Activated CD8-positive, alpha-beta memory T cell treated with anti-CD3 and anti-CD28 coated beads, Interleukin-2, amount 50 U/mL, for 1 hour (primary cell): ENCODE results near the gene ARHGDIG.
"Not testable (repeated sequence)": the region's sequence is repeated elsewhere in the genome, so short reads cannot be mapped to it uniquely, and the experiment has no call there.

Experiments used
- DNase-seq: peaks from one replicate; pipeline ENCODE4 v3.0.0-alpha.2; 2020; ENCODE audit errors: extremely low read depth

ARHGDIG gene

GRCh38 chr16:280552-280951, at the start of gene ARHGDIG:
Gene ARHGDIG, plus strand, starts transcription at chr16:280591. Its CDS starts 90 bp downstream, at chr16:280681.
- no peak for DNase-seq

DNA sequence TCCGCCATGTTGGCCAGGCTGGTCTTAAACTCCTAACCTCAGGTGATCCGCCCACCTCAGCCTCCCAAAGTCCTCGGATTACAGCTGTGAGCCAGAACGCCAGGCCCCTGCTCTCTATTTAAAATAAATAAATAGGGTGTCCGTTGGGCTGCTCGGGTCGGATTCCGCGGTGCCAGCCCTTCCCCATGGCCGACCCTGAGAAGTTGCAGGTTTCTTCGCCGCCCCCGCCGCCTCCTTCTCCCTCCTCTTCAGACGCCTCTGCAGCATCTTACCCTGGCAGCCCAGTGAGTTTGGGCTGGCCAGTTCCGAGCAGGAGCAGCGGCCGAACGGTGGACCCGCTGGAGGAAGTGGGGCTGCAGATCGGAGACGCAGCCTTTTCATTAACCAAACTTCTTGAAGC, 49.4 kb upstream of the ARHGDIG start:
- no peak for DNase-seq

GRCh38 chr16:234468-235305, 45.7 kb upstream of the ARHGDIG start, which contains the start of gene FAM234A:
Gene FAM234A, plus strand, starts transcription at chr16:234821. Its CDS starts 19,593 bp downstream, at chr16:254414.
- DNase-seq = peak; percentile 89

- no peak for DNase-seq
These were observed 40.5 kb upstream of the ARHGDIG start for GRCh38 chr16:239948-240277.

DNA sequence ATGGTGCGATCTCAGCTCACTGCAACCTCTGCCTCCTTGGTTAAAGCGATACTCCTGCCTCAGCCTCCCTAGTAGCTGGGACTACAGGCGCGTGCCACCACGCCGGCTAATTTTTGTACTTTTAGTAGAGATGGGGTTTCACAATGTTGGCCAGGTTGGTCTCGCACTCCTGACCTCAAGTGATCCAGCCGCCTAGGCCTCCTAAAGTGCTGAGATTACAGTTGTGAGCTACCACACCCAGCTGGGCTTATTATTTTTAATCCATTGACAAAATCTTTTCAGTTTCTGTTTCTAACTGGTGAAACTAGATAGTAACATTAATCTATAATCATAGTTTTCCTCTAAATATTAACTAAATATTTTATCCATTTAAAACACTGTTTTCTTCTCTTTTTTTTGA, 39.8 kb upstream of the ARHGDIG start:
- no peak for DNase-seq

DNA sequence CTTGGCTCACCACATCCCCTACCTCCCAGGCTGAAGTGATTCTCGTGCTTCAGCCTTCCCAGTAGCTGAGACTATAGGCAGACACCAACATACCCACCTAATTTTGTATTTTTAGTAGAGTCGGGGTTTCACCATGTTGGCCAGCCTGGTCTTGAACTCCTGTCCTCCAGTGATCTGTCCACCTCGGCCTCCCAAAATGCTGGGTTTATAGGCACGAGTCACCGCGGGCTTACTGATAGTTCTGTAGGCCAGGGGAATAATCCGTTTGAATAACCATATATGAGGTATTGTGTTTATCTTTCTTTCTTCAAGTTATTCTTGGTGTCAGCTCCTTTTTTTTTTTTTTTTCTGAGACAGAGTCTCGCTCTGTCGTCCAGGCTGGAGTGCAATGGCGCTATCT, 38.1 kb upstream of the ARHGDIG start:
- no peak for DNase-seq

DNA sequence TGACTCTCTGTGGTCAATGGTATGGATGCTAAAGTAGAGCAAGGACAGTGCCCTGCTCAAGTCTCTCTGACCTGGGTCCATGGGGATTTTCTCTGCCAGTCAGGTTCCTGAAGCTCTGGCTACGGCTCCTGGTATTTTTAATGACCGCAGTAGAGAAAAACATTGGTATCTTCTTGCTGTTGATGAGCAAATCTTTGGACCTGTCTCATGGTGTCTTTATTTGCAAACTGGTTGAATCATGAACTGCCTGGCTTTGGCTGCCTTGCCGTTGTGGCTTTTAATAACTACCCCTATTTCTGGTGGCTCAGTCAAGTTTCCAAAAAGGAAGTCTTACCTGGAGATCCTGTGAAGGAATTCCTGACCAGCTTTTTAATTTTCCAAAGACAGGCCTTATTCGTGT, 37.0 kb upstream of the ARHGDIG start:
- DNase-seq = no peak

DNA sequence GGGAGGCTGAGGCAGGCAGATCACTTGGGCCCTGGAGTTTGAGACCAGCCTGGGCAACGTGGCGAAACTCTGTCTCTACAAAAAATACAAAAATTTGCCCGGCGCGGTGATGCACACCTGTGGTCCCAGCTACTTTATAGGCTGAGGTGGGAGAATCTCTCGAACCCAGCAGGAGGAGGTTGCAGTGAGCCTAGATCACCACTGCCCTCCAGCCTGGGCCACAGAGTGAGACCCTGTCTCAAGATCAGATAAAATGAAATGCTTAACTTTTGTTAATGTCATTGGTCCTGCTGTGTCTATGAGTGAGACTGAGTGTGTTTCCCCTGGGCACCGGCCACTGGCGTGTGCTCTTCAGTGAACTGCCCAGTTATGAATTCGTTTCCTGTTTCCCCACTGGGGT, 35.3 kb upstream of the ARHGDIG start:
- DNase-seq = no peak

- no peak for DNase-seq
These were observed 33.4 kb upstream of the ARHGDIG start for GRCh38 chr16:247027-247426.

DNA sequence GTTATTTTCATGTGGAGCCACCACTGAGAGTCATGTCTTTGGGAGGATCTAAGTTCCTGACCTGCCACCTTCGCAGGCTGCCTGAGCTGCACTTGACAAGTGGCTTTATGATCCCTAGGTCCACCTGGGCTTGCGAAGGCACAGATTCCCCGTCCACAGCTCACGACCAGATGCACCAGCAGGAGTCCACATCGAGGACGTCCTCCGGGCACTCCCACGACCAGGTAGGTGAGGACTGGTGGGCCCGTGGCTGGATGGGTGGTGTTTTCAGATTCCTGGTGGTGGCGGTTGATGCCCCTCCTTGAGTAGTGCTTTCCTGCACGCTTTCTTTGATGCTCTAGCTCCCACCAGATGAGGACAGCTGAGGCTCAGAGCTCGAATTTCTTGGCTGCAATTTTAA, 31.0 kb upstream of the ARHGDIG start:
- DNase-seq = no peak

DNA sequence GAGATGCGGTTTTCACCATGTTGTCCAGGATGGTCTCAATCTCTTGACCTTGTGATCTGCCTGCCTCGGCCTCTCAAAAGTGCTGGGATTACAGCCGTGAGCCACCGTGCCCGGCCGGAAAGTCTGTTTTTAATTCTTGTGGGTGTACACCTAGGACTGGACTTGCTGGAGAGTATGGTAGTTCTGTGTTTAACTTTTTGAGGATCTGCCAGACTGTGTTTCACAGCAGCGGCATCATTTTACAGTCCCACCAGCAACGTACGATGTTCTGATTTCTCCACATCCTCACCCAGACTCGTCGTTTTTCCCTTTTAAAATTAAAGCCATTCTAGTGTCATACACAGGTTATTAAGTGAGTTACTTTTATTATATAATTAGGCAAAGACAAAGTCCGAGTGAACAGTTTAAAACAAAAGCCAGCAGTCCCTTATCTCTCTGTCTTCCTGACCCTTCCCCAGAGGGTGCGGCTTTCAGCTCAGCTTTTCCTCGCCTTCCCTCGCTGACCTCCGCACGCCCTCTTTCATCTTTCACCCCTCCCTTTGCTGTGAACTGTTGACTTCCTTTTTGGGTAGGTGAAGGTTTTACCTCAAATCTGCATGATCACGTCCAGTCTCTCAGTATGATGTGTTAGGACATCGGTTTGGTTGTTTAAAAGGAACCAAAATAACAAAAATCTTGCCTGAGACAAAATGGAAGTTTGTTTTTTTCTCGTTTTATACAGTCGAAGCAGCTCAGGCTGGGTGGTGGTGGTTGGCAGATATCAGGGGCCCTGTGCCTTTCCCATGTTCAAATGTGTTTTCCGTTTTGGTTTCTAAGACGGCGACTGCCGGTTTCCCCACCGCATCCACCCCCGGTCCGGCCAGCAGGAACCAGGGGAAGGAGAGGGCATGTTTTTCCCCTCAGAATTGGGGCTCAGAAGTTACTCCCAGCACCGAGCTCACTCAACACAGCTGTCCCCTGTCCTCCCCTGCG, 27.7 kb upstream of the ARHGDIG start:
- no peak for DNase-seq

DNA sequence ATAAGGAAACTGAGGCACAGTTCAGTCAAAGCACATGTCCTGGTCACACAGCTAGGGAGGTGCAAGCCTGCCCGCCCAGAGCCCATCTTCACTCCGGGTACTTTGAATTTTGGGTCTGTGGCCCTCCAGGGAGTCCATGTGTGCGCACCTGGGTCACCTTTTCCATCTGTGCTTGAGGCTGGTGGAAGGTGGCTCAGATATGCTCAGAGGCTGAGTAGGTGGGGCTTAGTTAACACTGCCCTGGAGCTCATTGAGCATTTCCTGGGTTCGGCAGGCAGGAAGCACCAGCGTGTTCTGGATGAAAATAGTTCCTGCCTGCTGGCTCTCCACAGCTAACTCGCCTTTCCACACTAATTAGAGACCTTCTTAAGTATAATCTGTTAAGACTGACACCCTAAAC, 26.6 kb upstream of the ARHGDIG start:
- no peak for DNase-seq

- DNase-seq = no peak
These were observed 25.9 kb upstream of the ARHGDIG start for GRCh38 chr16:254461-254860.

DNA sequence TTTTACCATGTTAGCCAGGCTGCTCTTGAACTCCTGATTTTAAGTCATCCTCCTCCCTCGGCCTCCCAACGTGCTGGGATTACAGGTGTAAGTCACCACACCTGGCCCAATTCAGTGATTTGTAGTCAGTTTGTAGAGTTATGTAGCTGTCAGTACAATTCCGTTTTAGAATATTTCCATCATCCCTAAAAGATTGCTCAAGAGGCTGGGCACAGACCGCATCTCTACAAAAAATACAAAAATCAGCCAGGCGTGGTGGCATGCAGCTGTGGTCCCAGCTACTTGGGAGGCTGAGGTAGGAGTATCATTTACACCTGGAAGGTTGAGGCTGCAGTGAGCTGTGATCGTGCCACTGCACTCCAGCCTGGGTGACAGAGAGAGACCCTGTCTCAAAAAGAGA, 25.2 kb upstream of the ARHGDIG start:
- no peak for DNase-seq

GRCh38 chr16:258091-258490, 22.3 kb upstream of the ARHGDIG start:
- DNase-seq = not testable (repeated sequence)

DNA sequence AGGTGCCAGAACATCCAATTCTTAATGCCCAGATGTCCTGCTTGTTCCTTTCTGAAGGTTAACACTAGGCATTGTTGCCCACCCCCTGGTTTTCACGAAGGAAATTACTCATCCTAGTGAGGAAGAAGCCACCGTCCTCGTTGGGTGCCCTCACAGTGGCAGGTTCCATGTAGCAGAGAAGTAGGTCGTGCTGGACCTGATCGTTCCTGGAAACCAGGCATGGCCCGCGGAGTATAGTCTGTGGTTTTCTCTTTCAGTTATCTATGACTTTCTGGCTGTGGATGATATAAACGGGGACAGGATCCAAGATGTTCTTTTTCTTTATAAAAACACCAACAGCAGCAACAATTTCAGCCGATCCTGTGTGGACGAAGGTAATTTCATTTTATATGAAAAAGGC, 21.2 kb upstream of the ARHGDIG start:
- no peak for DNase-seq

DNA sequence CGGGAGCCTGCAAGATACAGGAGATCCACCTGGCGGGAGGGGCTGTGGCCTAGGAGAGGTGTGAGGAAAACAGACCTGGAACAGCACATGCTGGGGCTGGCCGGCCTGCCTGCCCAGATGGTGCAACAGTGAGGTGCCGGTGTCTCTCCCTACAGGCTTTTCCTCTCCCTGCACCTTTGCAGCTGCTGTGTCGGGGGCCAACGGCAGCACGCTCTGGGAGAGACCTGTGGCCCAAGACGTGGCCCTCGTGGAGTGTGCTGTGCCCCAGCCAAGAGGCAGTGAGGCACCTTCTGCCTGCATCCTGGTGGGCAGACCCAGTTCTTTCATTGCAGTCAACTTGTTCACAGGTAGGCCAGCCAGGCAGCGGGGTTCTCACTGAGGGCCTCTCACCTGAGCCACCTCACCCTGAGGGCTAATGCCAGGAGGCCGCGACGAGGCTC, 20.6 kb upstream of the ARHGDIG start:
- DNase-seq = no peak

GRCh38 chr16:260326-260725, 20.1 kb upstream of the ARHGDIG start:
- DNase-seq = no peak

DNA sequence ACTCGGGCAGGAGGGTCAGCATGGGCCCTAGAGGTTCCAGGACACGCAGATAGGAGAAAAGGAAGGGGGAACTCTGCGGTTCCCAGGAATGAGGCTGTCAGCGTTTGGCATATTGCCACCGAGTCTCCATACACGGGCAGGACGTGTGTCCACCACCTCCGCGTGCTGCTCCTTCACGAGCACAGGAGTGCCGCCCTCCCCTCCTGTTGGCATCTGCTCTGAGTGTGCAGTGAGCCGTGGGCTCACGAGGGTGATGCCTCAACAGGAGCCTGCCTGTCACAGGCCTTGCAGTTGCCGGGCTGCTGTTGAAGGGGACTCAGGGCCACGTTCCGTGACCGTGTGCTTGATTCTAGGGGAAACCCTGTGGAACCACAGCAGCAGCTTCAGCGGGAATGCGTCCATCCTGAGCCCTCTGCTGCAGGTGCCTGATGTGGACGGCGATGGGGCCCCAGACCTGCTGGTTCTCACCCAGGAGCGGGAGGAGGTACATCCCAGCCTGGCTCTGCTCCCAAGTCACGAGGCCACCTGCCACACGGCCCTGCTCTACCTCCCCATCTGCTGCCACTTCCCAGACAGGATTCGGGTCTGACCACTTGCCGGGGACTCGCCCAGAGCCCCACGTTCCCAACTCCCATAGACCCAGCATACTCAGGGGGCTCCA, 19.2 kb upstream of the ARHGDIG start:
- DNase-seq = no peak

DNA sequence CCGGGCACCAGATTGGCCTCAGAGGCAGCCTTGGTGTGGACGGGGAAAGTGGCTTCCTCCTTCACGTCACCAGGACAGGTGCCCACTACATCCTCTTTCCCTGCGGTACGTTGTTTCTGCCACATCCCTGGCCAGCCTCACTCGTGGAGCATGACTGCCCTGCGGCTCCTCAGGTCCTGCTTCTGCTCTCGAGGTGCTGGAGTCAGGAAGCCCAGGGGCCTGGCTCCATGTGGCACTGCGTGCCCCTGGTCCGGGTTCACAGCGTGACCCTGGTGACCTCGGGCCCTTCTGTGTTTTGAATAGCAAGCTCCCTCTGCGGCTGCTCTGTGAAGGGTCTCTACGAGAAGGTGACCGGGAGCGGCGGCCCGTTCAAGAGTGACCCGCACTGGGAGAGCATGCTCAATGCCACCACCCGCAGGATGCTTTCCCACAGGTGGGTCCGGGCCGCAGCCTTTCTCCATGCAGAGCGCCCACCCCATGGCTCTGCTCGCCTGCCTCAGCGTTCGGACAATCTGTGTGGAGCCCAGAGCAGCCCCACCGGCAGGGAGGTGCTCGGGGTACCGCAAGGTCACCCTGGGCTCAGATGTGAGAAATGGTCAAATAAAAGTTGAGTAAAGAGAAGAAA, 18.2 kb upstream of the ARHGDIG start:
- DNase-seq = no peak

DNA sequence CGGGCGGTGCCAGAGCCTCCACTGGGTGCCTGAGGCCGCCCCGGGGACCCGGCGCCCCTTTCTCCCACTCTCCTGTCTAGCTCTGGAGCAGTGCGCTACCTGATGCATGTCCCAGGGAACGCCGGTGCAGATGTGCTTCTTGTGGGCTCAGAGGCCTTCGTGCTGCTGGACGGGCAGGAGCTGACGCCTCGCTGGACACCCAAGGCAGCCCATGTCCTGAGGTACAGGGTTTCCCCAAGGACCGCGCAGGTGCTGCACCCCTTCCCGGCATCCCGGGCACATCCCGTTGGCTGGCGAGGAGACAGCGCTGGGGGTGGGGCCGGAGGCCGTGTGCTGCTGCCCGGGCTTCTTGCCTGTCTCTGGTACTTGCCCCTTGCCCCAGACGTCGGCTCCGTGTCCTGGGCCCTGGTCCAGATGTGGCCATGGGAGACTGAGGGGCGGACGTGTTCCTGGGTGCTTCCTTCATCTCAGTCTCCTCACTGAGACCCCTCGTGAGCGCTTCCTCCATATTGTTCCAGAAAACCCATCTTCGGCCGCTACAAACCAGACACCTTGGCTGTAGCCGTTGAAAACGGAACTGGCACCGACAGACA, 17.1 kb upstream of the ARHGDIG start:
- no peak for DNase-seq
